Left forelimb (tissue), 1 donor: Measurements from ENCODE around the gene KRT86.

Experiments
- DNase-seq: peaks from one replicate; pipeline ENCODE4 v3.0.0-alpha.2; 2018; ENCODE audit warnings: low spot score

Gene KRT86

GRCh38 chr12:52274521-52275120, at the start of gene KRT86:
TSS of gene KRT86 (plus strand) at chr12:52274645. CDS start at chr12:52301917, 27,272 bp downstream.
- DNase-seq = peak; percentile 55

DNA sequence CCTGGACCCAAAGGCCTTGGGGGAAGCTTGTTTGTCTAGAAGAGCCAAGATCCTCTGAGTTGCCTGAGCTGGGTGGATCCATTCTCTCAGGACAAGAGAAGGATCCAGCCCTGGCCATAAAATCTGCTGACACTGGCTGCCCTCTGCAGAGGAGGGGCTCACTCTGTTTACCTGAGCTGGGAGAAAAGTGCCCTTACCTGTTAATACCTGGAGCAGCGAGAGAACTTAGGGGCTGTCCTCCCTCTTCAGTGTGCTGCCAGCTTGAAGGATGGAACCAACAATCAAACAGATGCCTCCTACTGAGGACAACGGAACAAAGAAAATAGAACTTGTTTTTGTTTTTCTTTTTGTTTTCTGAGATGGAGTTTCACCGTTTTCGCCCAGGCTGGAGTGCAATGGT, 48.7 kb upstream of the KRT86 start:
- DNase-seq = no peak

- no peak for DNase-seq
Observed at GRCh38 chr12:52226446-52226845, 48.0 kb upstream of the KRT86 start.

GRCh38 chr12:52227606-52228166, 46.8 kb upstream of the KRT86 start:
- DNase-seq = peak; percentile 14

- no peak for DNase-seq
Observed at GRCh38 chr12:52228366-52228765, 46.1 kb upstream of the KRT86 start.

GRCh38 chr12:52228931-52229330, 45.5 kb upstream of the KRT86 start:
- DNase-seq = peak; percentile 9

- peak; percentile 25 for DNase-seq
Observed at GRCh38 chr12:52229836-52230343, 44.6 kb upstream of the KRT86 start.

DNA sequence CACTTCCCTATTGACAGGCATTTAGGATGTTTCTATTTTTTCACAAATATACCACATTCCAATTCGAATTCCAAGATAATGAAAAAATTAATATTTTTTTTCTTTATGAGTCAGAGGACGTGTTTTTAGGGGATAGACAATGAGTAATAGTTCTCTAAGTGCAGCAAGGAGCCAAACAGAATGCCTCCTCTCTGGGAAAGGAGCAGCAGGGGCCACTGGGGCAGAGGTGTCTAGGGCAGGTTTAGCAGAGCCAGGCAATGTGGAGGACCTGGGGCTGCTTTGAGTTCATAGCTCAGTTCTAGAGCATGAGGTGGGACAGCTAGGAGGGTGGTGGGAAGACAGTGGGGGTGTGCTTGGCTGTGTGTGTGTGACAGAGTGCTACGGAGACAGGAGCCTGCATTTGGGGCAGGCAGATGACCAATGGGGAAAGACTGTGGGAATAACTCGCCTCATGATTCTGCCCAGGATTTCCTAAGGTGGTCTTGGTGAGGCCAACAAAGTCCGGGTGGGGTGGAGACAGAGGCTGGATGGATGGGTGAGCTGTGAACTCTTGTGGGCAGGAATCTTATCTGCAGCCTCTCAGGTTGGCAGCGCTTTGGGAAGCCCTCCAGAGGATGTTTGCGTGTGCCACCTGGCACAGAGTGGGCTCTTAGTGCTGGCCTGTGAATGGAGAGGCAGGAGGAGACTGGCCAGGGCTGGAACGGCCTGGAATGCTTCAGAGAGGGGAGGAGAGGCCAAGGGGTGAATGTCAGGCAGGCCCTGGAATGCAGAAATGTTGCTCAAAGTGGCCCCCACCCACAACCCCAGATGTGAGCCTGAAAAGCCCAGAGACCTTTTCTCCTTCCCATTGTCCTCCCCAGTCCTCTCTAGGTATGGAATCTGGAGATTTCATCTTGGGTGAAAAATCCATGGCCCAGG, 43.8 kb upstream of the KRT86 start:
- peak; percentile 45 for DNase-seq

- peak; percentile 30 for DNase-seq
Observed at GRCh38 chr12:52231305-52232202, 42.9 kb upstream of the KRT86 start.

DNA sequence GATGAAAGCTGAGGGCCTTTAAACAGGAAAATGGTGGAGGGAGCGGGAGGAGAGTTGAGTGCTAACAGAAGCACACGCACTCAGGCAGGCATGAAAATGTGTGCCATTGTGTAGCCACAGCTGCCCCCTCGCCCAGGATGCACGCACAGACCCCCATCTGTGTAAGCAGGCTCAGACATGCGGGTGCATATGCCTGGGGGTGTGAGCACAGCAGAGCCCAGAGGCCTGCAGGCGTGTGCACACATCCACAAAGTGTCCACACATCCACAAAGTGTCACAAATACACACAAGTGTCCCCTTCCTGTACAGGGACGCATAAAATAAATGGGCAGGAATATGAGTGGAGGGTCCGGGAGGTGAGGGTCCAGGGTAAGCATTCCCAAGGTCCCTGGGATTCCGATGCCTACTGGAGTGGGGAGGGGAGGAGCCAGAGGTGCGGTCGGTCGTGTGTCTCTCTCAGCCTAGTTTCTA, 42.2 kb upstream of the KRT86 start:
- no peak for DNase-seq

DNA sequence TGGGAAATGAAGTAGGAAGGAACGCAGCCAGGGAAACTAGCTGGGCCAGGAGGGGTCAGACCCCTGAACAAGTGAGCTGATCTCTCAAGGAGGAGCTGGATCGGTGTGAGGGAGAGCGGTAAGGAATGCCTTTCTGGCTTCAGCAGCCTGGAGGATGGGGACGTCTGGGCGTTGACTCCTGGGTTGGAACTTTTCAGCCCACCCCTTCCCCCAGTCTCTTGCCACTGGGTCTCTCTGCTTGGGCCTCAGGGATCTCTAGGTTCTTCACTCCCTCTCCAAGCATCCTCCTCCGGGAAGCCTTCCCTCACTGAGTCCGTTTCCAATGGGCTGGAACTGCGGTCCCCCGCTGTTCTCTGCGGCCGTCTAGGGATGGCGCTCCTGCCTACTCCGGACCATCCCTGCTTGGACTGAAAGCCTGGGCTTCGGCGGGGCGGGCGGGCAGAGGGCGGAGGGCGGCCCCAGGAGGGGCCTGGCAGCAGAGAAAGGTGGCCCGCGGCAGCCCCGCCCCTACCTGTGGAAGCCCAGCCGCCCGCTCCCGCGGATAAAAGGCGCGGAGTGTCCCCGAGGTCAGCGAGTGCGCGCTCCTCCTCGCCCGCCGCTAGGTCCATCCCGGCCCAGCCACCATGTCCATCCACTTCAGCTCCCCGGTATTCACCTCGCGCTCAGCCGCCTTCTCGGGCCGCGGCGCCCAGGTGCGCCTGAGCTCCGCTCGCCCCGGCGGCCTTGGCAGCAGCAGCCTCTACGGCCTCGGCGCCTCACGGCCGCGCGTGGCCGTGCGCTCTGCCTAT, 41.6 kb upstream of the KRT86 start, which contains the start of gene KRT7:
Gene KRT7 (plus strand): TSS at position 570 of the 788 bp plus-strand sequence. CDS start 54 bp downstream, at position 624.
- peak; percentile 47 for DNase-seq

DNA sequence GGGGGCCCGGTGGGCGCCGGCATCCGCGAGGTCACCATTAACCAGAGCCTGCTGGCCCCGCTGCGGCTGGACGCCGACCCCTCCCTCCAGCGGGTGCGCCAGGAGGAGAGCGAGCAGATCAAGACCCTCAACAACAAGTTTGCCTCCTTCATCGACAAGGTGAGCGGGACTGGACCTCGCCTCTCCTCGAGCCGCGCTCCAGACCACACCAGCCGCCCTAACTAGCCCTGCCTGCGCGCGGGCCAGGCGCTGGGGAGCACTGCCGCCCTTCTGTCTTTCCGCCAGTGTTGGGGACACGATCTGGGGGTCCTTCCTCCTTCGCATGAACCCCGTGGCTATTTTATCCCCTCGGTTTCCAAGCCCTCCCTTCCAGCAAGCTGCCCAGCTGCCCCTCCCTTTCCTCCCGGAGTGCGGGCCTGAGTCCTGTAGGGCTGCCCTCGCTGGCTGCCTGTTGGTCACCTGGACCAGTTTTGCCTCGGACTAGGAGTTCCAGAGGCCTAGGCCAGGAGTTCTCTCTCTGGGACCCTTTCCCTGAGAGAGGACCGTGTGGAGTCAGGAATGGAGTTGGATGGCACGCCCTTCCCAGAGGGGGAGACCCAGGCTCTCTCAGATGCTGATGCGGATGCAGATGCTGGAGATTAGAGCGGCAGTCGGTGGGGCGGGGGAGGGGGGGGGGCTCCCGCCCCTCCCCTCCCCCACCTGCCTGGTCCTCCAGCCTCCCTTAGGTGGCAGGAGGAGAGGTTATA, 40.8 kb upstream of the KRT86 start:
- DNase-seq = peak; percentile 48

GRCh38 chr12:52234223-52234810, 40.1 kb upstream of the KRT86 start:
- DNase-seq = peak; percentile 62

DNA sequence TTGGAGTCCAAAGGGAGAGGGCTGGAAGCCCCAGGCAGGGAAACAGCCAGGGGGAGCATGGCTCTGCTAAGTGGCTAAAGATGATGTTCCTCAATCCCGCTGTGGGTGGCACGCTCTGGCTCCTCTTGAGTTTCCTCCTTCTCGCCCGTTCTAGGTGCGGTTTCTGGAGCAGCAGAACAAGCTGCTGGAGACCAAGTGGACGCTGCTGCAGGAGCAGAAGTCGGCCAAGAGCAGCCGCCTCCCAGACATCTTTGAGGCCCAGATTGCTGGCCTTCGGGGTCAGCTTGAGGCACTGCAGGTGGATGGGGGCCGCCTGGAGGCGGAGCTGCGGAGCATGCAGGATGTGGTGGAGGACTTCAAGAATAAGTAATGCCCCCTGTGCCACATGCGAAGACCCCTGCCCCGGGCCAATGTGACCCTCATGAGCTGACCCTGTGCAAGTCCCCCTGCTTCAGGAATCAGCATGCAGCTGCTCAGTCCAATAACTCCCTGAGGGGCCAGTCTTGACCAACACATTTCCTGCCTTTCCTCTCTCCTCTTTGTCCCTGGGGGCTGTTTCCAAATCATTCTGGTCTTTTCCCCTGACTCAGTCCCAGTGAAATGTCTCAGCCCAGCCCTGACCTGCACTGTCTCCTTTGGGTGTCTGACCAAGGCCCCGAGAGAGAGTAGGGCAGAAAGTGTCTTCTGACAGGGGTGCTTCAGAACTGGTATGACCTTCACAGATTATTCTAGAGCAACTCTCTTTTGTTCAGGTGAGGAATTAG, 39.3 kb upstream of the KRT86 start:
- peak; percentile 33 for DNase-seq

DNA sequence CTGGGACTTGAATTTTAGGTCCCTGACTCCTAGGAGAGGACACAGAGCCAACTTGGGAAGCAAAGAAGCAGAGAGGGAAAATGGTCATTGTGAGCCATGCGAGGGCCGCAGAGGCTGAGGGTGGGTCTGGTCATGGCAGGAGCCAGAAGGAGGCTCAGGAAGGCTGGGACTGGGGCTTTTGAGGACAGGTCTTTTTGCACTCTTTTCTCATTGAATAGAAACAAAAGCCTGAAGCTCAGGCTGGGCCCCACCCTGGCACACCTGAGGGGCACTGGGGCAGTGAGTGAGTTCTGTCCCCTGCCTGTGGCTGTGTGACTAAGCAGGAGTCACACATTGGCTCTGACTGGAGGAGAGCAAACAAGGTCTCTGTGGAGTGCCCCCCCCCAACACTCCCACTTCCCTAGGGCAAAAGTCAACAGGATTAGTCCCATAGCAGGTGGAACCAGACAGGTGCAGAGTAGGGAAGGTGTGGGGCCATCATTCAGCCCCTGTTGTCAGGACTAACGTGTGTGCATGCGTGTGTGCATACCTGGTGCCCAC, 38.6 kb upstream of the KRT86 start:
- DNase-seq = peak; percentile 54

DNA sequence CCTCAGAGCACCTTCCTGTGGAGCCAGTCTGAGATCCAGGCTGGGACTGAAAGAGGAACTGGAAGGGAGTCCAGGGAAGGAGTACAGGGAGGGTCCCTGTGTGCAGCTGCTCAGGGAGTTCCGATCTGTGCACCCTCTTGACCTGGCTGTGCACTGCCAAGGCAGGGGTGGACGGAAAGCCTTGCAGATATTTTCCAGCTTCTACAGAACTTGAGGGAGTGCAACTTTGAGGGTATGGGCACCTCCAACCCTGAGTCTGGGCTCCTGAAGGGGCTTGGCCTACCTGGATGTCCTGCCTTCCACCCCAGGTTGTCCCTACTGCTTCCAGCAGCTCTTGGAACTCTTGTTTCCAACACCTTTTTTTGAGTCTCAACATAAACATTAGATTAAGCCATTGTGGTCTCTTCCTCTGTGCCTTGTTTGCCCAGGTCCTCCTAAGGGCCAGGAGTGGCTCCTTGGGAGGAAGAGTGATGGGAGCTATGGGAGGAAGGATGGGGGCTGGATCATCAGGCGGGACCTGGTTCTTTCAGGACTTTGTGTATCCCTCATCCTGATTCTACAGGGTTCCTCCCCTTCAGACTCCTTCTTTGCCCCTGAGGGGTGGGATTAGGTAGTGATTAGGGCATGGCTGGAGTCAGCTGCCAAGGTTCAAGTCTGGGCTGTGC, 37.9 kb upstream of the KRT86 start:
- DNase-seq = peak; percentile 23

- DNase-seq = no peak
Observed at GRCh38 chr12:52238207-52238840, 36.1 kb upstream of the KRT86 start.
